Common myeloid progenitor, CD34-positive (primary cell): ENCODE results near the gene KIAA0232.

Source experiments
- CTCF ChIA-PET: fragments of 350-600 bp; sonication (Branson Sonifier 250); formaldehyde crosslinking; loops from one replicate; lab custom pipeline; 2021; ENCODE audit warnings: antibody characterized with exemption; lab: Charles Lee
- POLR2A ChIA-PET: fragments of 350-600 bp; sonication (Branson Sonifier 250); formaldehyde crosslinking; loops from one replicate; lab custom pipeline; 2021; ENCODE audit warnings: antibody characterized with exemption; lab: Charles Lee
- DNase-seq, 3 donors: peaks; one replicate each; pipeline versions ENCODE4 v3.0.0 to v3.0.0-alpha.2; 2013
- H3K27ac ChIP-seq, 2 experiments: 1 replicate in 1 of 2; 2 replicates in 1 of 2; pipeline ENCODE4 v1.7.0; 2013; ENCODE audit warnings: inconsistent platforms in 2 of 2, low read length in 2 of 2, mild to moderate bottlenecking in 2 of 2, low read depth in 1 of 2, moderate library complexity in 1 of 2; ENCODE audit not compliant: severe bottlenecking in 2 of 2, insufficient read depth in 1 of 2, poor library complexity in 1 of 2
- H3K27me3 ChIP-seq, 5 experiments: replicated peaks in 2 of 5; 1 replicate in 3 of 5; 2 replicates in 2 of 5; pipeline versions ENCODE4 v1.6.1 to v1.7.0; 2013; ENCODE audit warnings: low read length in 4 of 5, mild to moderate bottlenecking in 2 of 5, moderate library complexity in 2 of 5, inconsistent platforms in 1 of 5; ENCODE audit not compliant: insufficient read depth in 5 of 5, control insufficient read depth in 4 of 5
- H3K36me3 ChIP-seq, 4 experiments: 1 replicate in 2 of 4; 2 replicates in 2 of 4; pipeline versions ENCODE4 v1.6.1 to v1.7.0; 2013; ENCODE audit warnings: low read length in 3 of 4, control low read depth in 1 of 4, mild to moderate bottlenecking in 1 of 4; ENCODE audit not compliant: control insufficient read depth in 4 of 4, insufficient read depth in 4 of 4
- H3K4me1 ChIP-seq, 4 experiments: 1 replicate in 3 of 4; 2 replicates in 1 of 4; pipeline versions ENCODE4 v1.6.1 to v1.7.1; 2013; ENCODE audit warnings: low read length in 3 of 4, mild to moderate bottlenecking in 3 of 4, control low read depth in 1 of 4, inconsistent platforms in 1 of 4, moderate library complexity in 1 of 4; ENCODE audit not compliant: control insufficient read depth in 4 of 4, insufficient read depth in 4 of 4; ENCODE audit errors: control extremely low read depth in 1 of 4
- H3K4me3 ChIP-seq, 7 experiments: 1 replicate in 4 of 7; 2 replicates in 3 of 7; pipeline versions ENCODE4 v1.5.1 to v1.7.0; 2013; ENCODE audit warnings: mild to moderate bottlenecking in 7 of 7, low read length in 6 of 7, moderate library complexity in 6 of 7, inconsistent platforms in 2 of 7, low read depth in 2 of 7, control low read depth in 1 of 7; ENCODE audit not compliant: insufficient read depth in 4 of 7, control insufficient read depth in 1 of 7; ENCODE audit errors: extremely low read depth in 1 of 7
- H3K9me3 ChIP-seq, 5 experiments: 1 replicate in 4 of 5; 2 replicates in 1 of 5; pipeline versions ENCODE4 v1.6.1 to v1.7.1; 2013; ENCODE audit warnings: low read length in 4 of 5, mild to moderate bottlenecking in 2 of 5, inconsistent platforms in 1 of 5, low read depth in 1 of 5, moderate library complexity in 1 of 5; ENCODE audit not compliant: control insufficient read depth in 4 of 5, insufficient read depth in 2 of 5; ENCODE audit errors: control extremely low read depth in 1 of 5
- WGBS: methylation state at CpG from one replicate; pipeline ENCODE4 v1.1.5; 2013; ENCODE audit not compliant: insufficient coverage; 5-methylcytosine and 5-hydroxymethylcytosine counted together

Gene KIAA0232

DNA sequence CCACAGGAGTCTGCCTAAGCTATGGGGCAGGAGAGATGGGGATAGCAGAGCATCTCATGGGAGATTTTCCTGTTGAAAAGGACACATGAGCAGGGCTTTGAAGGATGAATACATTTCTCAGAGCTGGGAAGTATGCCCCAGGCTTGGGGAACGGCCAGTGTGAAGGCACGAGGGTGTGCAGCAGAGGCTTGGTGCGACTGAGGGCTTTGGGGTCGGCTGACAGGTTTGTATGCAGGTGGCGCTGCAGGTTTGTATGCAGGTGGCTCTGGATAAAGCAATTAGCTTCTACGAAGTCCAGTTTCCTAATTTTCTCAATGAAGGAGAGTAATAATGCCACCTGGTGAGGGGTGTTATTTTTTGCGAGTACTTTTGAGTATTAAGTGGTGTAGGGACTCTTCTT is 6.8 kb upstream of the KIAA0232 start:
- Histone ChIP-seq H3K9me3 (no peaks in the 10 kb centered on the region), H3K36me3 (no peaks in the 10 kb centered on the region), H3K4me1 (peaks cover 0 to 19% (median 7%) of the 10 kb centered on the region in 4 experiments), H3K4me3 (no peak overlapping the region), H3K27me3 (peaks cover 0 to 3% (median 0%) of the 10 kb centered on the region in 5 experiments), H3K27ac (no peak overlapping the region)
- ChIA-PET CTCF (interaction anchor here (0.7 to 2.3 kb wide), 3 partner anchors 9 to 99 kb away, joined by 3 to 7 read pairs (median 3); no protein-coding TSS in a partner anchor), POLR2A (no interaction called here)
- WGBS: 96% methylated on average over 7 of the region's 7 CpGs
- DNase-seq: no peak

GRCh38 chr4:6776920-6777635 is 5.4 kb upstream of the KIAA0232 start:
- ChIA-PET CTCF (interaction anchor here (1.4 to 2.3 kb wide), 4 partner anchors 58 to 98 kb away, joined by 3 to 10 read pairs (median 5); no protein-coding TSS in a partner anchor), POLR2A (no interaction called here)
- no peak overlapping the region for H3K4me3 ChIP-seq
- H3K36me3 ChIP-seq: no peaks in the 10 kb centered on the region
- H3K4me1 ChIP-seq: peaks cover 0 to 27% (median 11%) of the 10 kb centered on the region in 4 experiments
- no peak overlapping the region for H3K27ac ChIP-seq
- no peaks in the 10 kb centered on the region for H3K9me3 ChIP-seq
- peak in 1 of 3 donors; percentile 36 for DNase-seq
- 84% methylated on average over 7 of the region's 12 CpGs for WGBS
- H3K27me3 ChIP-seq: peaks cover 0 to 3% (median 0%) of the 10 kb centered on the region in 5 experiments

DNA sequence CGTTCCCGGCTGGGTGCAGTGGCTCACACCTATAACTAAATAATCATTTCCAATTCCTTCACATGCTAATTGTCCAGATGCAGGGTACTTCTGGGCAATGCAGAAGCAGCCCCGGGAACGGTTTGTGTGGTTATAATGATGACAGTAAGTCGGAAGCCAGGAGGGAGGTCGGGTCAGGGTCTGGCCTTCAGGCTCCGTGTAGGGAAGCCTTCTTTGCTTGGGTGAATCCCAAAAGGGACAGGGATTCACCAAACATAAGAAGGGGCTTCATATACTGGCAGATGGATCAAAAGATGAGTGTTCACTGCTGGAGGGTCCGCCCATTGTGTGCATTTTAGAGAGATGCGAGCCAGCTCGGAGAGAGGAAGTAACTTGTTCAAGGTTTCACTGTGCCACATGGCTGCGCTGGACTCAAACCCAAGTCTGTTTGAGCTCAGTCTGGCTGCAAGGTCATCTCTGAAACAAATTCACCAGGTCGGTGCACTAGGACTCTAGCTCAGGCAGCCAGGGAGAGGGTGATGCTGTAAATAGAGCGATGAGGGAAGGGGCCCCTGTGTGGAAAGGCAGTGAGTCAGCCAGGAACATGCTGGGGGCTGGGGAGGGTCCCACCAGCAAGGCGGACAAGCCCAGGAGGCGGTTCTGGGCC is 4.8 kb upstream of the KIAA0232 start:
- no peak overlapping the region for H3K27ac ChIP-seq
- POLR2A ChIA-PET: no interaction called here
- H3K27me3 ChIP-seq: peaks cover 0 to 3% (median 0%) of the 10 kb centered on the region in 5 experiments
- DNase-seq: peak in 2 of 3 donors; percentile 55 to 60
- 34% methylated on average over 13 of the region's 15 CpGs for WGBS
- no peaks in the 10 kb centered on the region for H3K36me3 ChIP-seq
- peak overlapping the region in 1 of 7 experiments; percentile 19 for H3K4me3 ChIP-seq
- no peaks in the 10 kb centered on the region for H3K9me3 ChIP-seq
- H3K4me1 ChIP-seq: peaks cover 0 to 28% (median 11%) of the 10 kb centered on the region in 4 experiments
- CTCF ChIA-PET: interaction anchor here (0.9 to 1.5 kb wide), 5 partner anchors 54 to 110 kb away, joined by 3 to 10 read pairs (median 3); no protein-coding TSS in a partner anchor

DNA sequence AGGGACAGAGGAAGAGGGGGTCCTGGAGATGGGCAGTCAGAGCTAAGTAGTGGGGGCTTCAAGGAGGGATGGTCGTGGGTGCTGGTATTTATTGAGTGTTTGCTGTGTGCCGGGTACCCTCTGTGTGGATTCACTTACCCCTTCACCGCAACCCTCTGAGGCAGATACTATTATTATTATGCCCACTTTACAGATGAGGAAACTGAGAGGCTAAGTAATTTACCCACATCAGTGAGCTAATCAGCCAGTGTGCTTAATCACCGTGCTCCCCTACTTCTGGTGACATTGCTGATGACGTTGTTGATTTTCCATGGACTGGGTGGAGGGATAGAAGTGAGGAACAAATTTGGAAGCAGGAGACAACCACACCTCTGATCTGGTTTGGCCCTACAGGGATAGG is 4.1 kb upstream of the KIAA0232 start:
- CTCF ChIA-PET: interaction anchor here (0.9 to 1.5 kb wide), 6 partner anchors 55 to 109 kb away, joined by 3 to 10 read pairs (median 3); no protein-coding TSS in a partner anchor
- WGBS: 100% methylated on average over 2 of the region's 5 CpGs

DNA sequence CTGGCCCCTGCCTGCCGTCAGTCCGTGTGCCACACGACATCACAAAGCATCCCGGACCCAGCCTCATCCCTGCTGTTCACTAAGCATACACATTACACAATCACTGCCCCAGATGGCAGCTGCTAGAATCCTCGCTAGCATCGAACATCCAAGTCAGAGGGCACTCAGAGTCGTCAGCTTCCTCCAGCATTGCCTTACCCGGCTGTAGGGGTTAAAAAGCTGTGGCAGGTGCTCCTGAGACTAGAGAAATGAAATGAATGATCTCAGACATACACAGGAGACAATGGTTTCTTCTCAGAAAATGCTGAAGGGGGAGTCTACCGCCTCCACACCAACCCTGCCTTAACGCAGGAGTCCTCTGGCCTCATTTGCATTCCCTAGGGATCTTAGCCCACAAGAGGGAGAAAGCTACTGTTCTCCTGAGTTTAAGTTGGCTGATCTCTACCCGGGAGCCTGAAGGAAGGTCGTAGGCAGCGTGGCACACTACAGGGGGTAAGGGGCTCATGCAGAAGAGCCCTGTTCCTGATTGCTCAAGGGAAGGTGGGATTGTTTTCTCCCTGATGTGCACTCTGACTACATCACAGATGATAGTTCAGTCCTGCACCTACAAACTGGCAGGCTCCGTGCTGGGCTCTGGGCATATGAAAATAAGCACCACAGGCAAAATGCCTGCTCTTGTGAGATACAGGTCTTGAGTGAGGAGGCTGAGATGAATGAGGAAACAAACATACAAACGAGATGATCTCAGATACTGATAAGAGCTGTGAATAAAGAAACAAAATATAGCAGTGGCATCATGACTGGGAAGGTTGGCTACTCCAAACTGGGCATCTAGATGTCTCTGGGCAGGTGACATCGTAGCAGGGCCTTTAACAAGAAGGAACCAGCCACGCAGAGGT is 2.6 kb upstream of the KIAA0232 start:
- no peaks in the 10 kb centered on the region for H3K36me3 ChIP-seq
- POLR2A ChIA-PET: no interaction called here
- H3K27me3 ChIP-seq: peaks cover 0 to 3% (median 0%) of the 10 kb centered on the region in 5 experiments
- peaks cover 6 to 38% (median 19%) of the 10 kb centered on the region in 4 experiments for H3K4me1 ChIP-seq
- 87% methylated on average over 12 of the region's 17 CpGs for WGBS
- H3K27ac ChIP-seq: no peak overlapping the region
- CTCF ChIA-PET: interaction anchor here (2.1 kb wide), 1 partner anchor 94 kb away, joined by 5 read pairs; no protein-coding TSS in a partner anchor
- DNase-seq: peak in 1 of 3 donors; percentile 36
- no peaks in the 10 kb centered on the region for H3K9me3 ChIP-seq
- no peak overlapping the region for H3K4me3 ChIP-seq

More for the DNA sequence above, 4.1 kb upstream of the KIAA0232 start:
- Histone ChIP-seq H3K36me3 (no peaks in the 10 kb centered on the region), H3K4me1 (peaks cover 0 to 28% (median 11%) of the 10 kb centered on the region in 4 experiments), H3K9me3 (no peaks in the 10 kb centered on the region), H3K4me3 (no peak overlapping the region), H3K27me3 (peaks cover 0 to 3% (median 0%) of the 10 kb centered on the region in 5 experiments), H3K27ac (no peak overlapping the region)
- POLR2A ChIA-PET: no interaction called here
- no peak for DNase-seq

GRCh38 chr4:6781113-6781512 is 1.4 kb upstream of the KIAA0232 start:
- no peaks in the 10 kb centered on the region for H3K36me3 ChIP-seq
- ChIA-PET CTCF (interaction anchor here (1.1 to 2.1 kb wide), 3 partner anchors 21 to 93 kb away, joined by 3 to 5 read pairs (median 4); no protein-coding TSS in a partner anchor), POLR2A (no interaction called here)
- peaks cover 6 to 42% (median 19%) of the 10 kb centered on the region in 4 experiments for H3K4me1 ChIP-seq
- 97% methylated on average over 7 of the region's 8 CpGs for WGBS
- no peak overlapping the region for H3K27ac ChIP-seq
- H3K27me3 ChIP-seq: peaks cover 0 to 3% (median 0%) of the 10 kb centered on the region in 5 experiments
- H3K4me3 ChIP-seq: no peak overlapping the region
- no peaks in the 10 kb centered on the region for H3K9me3 ChIP-seq
- no peak for DNase-seq
